Mammary epithelial cell (primary cell): ENCODE data around the gene RNF39.

Experiments used
- EZH2 ChIP-seq: IDR thresholded peaks from 2 replicates; pipeline ENCODE4 v1.6.1; 2012; ENCODE audit warnings: low read length, inconsistent platforms, borderline replicate concordance
- TF ChIP-seq, protein P1 (sequence below), 2 donors: IDR thresholded peaks in 1 of 2; conservative IDR thresholded peaks in 1 of 2; 2 replicates each; pipeline ENCODE4 v1.5.1; 2011 to 2012; ENCODE audit warnings: inconsistent platforms in 2 of 2, low read length in 2 of 2, mild to moderate bottlenecking in 2 of 2, control low read depth in 1 of 2, low read depth in 1 of 2; ENCODE audit not compliant: insufficient read depth in 1 of 2; ENCODE audit errors: extremely low read depth in 1 of 2

GRCh38 chr6:30055513-30055912 lies 20.1 kb downstream of the RNF39 start:
- TF ChIP-seq, protein P1, sequence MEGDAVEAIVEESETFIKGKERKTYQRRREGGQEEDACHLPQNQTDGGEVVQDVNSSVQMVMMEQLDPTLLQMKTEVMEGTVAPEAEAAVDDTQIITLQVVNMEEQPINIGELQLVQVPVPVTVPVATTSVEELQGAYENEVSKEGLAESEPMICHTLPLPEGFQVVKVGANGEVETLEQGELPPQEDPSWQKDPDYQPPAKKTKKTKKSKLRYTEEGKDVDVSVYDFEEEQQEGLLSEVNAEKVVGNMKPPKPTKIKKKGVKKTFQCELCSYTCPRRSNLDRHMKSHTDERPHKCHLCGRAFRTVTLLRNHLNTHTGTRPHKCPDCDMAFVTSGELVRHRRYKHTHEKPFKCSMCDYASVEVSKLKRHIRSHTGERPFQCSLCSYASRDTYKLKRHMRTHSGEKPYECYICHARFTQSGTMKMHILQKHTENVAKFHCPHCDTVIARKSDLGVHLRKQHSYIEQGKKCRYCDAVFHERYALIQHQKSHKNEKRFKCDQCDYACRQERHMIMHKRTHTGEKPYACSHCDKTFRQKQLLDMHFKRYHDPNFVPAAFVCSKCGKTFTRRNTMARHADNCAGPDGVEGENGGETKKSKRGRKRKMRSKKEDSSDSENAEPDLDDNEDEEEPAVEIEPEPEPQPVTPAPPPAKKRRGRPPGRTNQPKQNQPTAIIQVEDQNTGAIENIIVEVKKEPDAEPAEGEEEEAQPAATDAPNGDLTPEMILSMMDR (conservative IDR thresholded peaks at IDR 0.05 in 1 of 2, IDR thresholded peaks at IDR 0.05 in 1 of 2; ENCODE audit: extremely low read depth in 1 of 2, insufficient read depth in 1 of 2, low read depth in 1 of 2, low read length in 2 of 2) = no peak
- no peak for TF ChIP-seq EZH2
